IPS-18a (cell line): ENCODE measurements around the gene STK26.

Experiments
- H3K27ac ChIP-seq: one replicate; pipeline ENCODE4 v1.5.1; 2013; ENCODE audit warnings: low read length
- H3K27me3 ChIP-seq: one replicate; pipeline ENCODE4 v1.6.1; 2013; ENCODE audit warnings: mild to moderate bottlenecking, low read length; ENCODE audit not compliant: control insufficient read depth, insufficient read depth
- H3K36me3 ChIP-seq: one replicate; pipeline ENCODE4 v1.6.1; 2013; ENCODE audit warnings: low read depth, low read length; ENCODE audit not compliant: control insufficient read depth
- H3K4me1 ChIP-seq: one replicate; pipeline ENCODE4 v1.6.1; 2013; ENCODE audit warnings: low read depth, low read length; ENCODE audit not compliant: control insufficient read depth
- H3K4me3 ChIP-seq: one replicate; pipeline ENCODE4 v1.5.1; 2013; ENCODE audit warnings: low read length
- H3K9ac ChIP-seq: one replicate; pipeline ENCODE4 v1.6.1; 2013; ENCODE audit warnings: mild to moderate bottlenecking, low read length, moderate library complexity
- H3K9me3 ChIP-seq: one replicate; pipeline ENCODE4 v1.6.1; 2013; ENCODE audit warnings: low read depth, low read length; ENCODE audit not compliant: control insufficient read depth

STK26 gene

DNA sequence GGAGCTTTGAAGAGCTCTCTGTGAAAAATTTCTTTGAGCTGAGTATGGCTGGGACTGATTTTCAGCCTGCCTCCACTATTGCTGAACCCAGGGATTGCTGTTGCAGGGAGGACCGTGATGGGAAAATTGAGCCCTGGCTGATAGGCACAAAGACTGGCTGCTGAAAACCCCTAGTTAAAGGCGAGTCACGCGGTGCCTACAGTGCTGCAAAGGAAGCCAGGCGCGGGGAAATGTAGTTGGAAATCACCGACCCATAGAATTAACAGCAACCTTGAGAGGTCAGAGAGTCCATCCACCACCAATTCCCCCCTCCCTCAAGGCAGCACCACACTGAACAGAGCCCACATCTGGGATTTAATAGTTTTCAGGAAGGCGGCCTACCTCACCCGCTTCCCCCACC lies 78.7 kb downstream of the STK26 start:
- no peak overlapping the region for H3K27ac ChIP-seq
- H3K27me3 ChIP-seq, result no peaks in the 10 kb centered on the region
- H3K4me1 ChIP-seq, result no peaks in the 10 kb centered on the region
- H3K36me3 ChIP-seq, result no peaks in the 10 kb centered on the region
- H3K4me3 ChIP-seq, result no peak overlapping the region
- H3K9me3 ChIP-seq, result no peaks in the 10 kb centered on the region
- no peak overlapping the region for H3K9ac ChIP-seq

DNA sequence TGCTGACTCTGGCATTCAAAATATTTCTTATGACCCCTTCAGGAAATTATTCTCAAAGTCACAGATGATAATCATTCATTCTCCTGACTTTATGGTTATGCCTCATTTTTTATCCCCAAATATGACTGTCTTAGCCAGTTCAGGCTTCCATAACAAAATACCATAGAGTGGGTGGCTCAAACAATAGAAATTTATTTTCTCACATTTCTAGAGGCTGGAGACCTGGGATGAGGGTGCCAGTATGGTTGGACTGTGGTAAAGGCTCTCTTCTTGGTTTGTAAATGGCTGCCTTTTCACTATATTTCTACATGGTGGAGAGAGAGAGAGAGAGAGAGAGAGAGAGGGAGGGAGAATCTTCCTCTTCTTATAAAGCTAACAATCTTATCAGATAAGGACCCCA lies 84.2 kb downstream of the STK26 start:
- Histone ChIP-seq H3K27me3 (no peaks in the 10 kb centered on the region), H3K27ac (no peak overlapping the region), H3K4me1 (no peaks in the 10 kb centered on the region), H3K4me3 (no peak overlapping the region), H3K9me3 (peaks cover 9% of the 10 kb centered on the region), H3K9ac (no peak overlapping the region), H3K36me3 (no peaks in the 10 kb centered on the region)

DNA sequence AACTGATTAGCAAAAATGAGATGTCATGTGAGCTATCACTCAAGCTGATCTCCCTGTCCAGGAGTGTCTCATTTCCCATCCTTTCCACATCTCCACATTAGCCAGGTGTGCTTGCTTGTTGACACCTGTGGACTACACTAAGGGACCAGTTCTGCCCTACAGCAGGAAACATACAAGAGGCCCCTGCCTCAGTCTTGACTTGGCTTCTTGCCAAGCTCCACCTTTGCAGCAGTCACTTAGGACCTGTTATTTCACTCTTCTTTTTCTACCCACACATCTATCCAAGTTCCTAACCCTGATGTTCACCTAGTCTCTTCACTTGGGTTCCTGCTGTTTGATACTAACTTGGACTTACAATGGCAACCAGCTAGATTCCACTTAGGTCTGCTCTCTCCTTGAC lies 91.5 kb downstream of the STK26 start:
- no peak overlapping the region for H3K9ac ChIP-seq
- no peaks in the 10 kb centered on the region for H3K4me1 ChIP-seq
- H3K9me3 ChIP-seq, result peaks cover 21% of the 10 kb centered on the region
- no peak overlapping the region for H3K4me3 ChIP-seq
- H3K36me3 ChIP-seq, result no peaks in the 10 kb centered on the region
- H3K27ac ChIP-seq, result no peak overlapping the region
- H3K27me3 ChIP-seq, result no peaks in the 10 kb centered on the region

DNA sequence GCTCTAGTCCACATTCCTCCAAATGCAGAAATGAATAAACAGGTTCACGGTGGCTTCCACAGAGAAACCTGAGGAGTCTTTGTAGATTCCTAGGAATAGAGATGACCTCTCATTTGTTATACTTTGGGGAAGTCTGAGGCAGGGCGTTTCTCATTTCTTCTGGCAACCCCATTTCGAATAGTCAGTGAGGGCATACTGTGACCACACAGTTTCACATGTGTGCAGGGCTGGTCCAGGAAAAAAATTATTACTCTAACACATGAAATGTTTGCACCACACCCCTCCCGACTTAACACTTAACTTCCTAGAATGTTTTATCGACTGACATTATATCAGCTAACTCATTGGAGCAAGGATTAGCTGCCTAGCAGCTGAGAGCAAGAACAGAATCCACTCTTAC lies 92.7 kb downstream of the STK26 start:
- H3K27ac ChIP-seq, result no peak overlapping the region
- peaks cover 21% of the 10 kb centered on the region for H3K9me3 ChIP-seq
- H3K9ac ChIP-seq, result no peak overlapping the region
- no peaks in the 10 kb centered on the region for H3K4me1 ChIP-seq
- no peaks in the 10 kb centered on the region for H3K27me3 ChIP-seq
- H3K4me3 ChIP-seq, result no peak overlapping the region
- no peaks in the 10 kb centered on the region for H3K36me3 ChIP-seq

DNA sequence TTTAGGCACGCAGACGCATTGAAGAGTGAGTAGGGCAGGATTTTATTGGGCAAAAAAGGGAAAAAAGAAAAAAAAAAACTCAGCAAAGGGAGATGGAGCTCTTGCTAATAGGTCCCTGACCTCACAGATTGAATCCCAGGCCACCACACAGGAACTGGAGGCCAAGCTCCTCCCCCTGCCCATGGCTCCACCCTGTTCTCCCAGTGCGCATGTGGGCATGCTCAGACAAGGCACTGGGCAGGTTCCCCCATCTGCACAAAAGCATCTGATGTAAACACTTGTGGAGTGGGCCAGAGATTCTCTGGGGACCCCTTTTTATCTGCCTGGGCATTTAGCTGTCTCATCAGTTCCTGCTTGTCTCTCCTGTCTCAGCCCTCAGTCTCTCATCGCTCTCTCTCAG lies 95.3 kb downstream of the STK26 start:
- Histone ChIP-seq H3K4me3 (no peak overlapping the region), H3K4me1 (no peaks in the 10 kb centered on the region), H3K9ac (no peak overlapping the region), H3K9me3 (peaks cover 12% of the 10 kb centered on the region), H3K27me3 (no peaks in the 10 kb centered on the region), H3K36me3 (no peaks in the 10 kb centered on the region), H3K27ac (no peak overlapping the region)

DNA sequence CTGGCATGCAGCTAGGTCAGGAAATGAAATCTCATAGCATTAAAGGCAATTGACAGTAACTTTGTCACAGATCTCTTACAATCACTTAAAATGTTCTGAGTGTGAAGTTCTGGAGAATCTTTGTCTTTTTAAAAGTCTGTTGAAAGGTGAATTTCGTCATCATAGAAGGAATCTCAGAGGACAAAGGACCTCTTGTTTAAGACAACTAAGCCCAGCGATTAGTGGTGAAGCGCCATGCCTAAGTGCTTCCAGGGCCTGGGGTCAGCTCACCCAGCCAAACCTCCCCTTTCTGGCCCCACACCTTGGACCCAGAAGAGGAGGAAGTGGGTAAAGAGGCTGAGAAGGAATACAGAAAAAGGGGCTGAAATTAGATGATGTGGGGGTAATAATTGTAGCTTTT lies 96.2 kb downstream of the STK26 start:
- Histone ChIP-seq H3K9ac (no peak overlapping the region), H3K27ac (no peak overlapping the region), H3K36me3 (no peaks in the 10 kb centered on the region), H3K27me3 (no peaks in the 10 kb centered on the region), H3K4me1 (no peaks in the 10 kb centered on the region), H3K9me3 (peaks cover 8% of the 10 kb centered on the region), H3K4me3 (no peak overlapping the region)

DNA sequence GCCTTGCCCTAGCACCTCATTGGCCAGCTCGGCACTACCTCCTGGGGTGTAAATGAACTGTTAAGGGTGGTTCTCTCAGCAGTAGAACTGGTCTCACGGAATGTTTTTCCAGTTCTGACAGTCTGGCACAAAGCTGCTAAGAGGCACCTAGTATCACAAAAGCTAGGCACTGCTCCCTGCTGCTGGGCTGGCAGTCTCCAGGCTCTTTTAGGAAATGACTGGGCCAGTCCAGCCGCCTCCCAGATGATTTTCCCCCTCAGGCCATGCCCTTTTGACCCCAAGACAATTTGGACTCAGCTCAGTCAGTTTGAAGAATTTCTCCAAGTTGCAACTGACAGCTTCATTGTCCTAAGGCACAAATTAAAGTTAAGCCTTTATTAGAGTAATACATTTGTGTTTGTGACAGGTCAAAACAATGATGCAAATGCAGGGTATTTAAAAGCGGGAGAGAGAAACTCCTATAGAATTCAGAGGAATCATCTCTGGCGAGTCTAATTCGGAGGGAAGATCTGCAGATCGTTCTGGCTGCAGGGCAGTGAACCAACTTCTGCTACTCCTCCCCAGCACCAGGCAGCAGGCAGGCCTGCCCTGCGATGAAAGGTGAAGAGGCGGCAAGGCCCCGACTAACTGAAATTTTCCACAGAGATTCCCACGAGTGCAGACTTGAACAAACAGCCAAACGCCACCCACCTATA lies 96.9 kb downstream of the STK26 start:
- no peaks in the 10 kb centered on the region for H3K36me3 ChIP-seq
- peaks cover 7% of the 10 kb centered on the region for H3K9me3 ChIP-seq
- H3K27me3 ChIP-seq, result no peaks in the 10 kb centered on the region
- H3K9ac ChIP-seq, result no peak overlapping the region
- no peak overlapping the region for H3K27ac ChIP-seq
- H3K4me3 ChIP-seq, result no peak overlapping the region
- H3K4me1 ChIP-seq, result no peaks in the 10 kb centered on the region

DNA sequence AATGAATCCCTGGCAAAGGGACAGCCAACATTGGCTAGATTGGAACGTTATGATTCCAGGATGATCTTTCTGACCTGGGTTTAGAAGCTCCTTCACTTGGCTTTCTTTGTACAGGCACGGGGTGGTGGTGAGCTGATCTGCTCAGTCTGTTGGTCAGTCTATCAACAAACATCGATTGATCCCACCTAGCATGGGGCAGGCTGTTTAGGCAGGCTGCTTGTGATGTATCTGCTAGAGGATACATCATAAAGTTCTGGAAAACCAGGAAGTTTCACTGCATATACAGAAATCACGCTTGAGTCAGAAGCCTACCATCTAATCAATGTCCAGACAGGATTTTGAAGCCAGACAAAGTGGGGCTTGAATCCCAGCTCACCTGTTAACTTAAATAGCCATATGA lies 97.8 kb downstream of the STK26 start:
- Histone ChIP-seq H3K4me3 (no peak overlapping the region), H3K27me3 (no peaks in the 10 kb centered on the region), H3K4me1 (no peaks in the 10 kb centered on the region), H3K36me3 (no peaks in the 10 kb centered on the region), H3K9me3 (peaks cover 6% of the 10 kb centered on the region), H3K9ac (no peak overlapping the region), H3K27ac (no peak overlapping the region)
